Nephron progenitor cell (in vitro differentiated cells): ENCODE measurements around the gene SCIN.
"Not testable (repeated sequence)": the region's sequence is repeated elsewhere in the genome, so short reads cannot be mapped to it uniquely, and the experiment has no call there.

Source experiments
- DNase-seq: peaks from one replicate; pipeline ENCODE4 v3.0.0; 2021
- H3K27ac Mint-ChIP-seq: 2 replicates; pipeline ENCODE4 v1.8.0; 2021; ENCODE audit warnings: mild to moderate bottlenecking, moderate library complexity, mixed read lengths
- H3K27me3 Mint-ChIP-seq: 2 replicates; pipeline ENCODE4 v1.8.0; 2021; ENCODE audit warnings: mild to moderate bottlenecking, low read depth, mixed read lengths; ENCODE audit not compliant: poor library complexity
- H3K36me3 Mint-ChIP-seq: 2 replicates; pipeline ENCODE4 v1.8.0; 2021; ENCODE audit warnings: low read depth, mixed read lengths
- H3K4me1 Mint-ChIP-seq: 2 replicates; pipeline ENCODE4 v1.8.0; 2021; ENCODE audit warnings: mixed read lengths
- H3K4me3 Mint-ChIP-seq: 2 replicates; pipeline ENCODE4 v1.8.0; 2021; ENCODE audit warnings: mild to moderate bottlenecking, moderate library complexity, mixed read lengths
- H3K9me3 Mint-ChIP-seq: 2 replicates; pipeline ENCODE4 v1.8.0; 2021; ENCODE audit warnings: mild to moderate bottlenecking, moderate library complexity, mixed read lengths
- CTCF ChIP-seq: fragments of 200-600 bp; sonication (generic); IDR thresholded peaks from 2 replicates; pipeline ENCODE4 v1.5.0; 2021; ENCODE audit warnings: antibody characterized with exemption

Gene SCIN

DNA sequence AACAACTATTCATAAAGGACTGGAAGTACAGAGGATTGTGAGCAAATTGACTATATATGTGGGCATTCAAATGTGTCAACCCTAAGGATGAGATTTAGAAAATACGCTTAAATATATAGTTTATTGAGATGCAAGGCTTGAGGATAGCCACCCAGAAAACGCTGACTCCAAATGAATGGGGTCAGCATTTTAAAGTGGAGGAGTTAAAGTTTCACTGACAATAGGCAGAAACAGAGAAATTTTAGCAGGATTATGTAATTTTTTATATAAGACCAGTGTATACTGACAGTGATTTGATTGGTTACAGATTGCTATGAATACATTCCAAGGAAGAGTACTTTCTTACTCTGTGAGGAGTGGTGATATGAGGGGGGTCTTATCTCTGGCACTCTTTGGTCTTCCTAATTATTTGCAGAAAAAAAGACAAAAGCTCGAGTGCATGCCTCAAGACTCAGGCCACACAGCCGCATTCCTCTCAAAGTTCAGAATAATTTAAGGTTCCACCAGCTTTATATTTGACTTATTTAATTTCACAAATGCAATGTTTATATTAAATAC is 78.3 kb downstream of the SCIN start:
- no peaks in the 10 kb centered on the region for H3K4me1 Mint-ChIP-seq
- H3K9me3 Mint-ChIP-seq: no peaks in the 10 kb centered on the region
- TF ChIP-seq CTCF: no peak
- no peaks in the 10 kb centered on the region for H3K27me3 Mint-ChIP-seq
- no peak overlapping the region for H3K27ac Mint-ChIP-seq
- no peak overlapping the region for H3K4me3 Mint-ChIP-seq
- DNase-seq: no peak
- H3K36me3 Mint-ChIP-seq: no peaks in the 10 kb centered on the region

DNA sequence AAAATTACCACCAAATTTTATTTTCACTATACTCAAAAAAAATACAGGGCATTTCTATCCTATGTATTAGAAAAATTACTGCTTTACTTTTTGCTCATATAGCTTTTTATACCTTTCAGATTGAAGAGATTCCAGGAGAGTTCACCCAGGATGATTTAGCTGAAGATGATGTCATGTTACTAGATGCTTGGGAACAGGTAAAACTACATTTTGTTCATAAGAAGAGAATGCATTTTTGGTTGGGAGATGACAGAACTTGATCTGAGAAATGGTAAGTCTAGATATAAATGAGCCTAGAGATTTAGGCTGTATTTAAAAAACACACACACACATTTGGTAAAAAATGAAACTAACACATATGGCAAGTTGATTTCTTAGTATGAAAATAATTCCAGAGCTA is 78.8 kb downstream of the SCIN start:
- H3K9me3 Mint-ChIP-seq: no peaks in the 10 kb centered on the region
- H3K27ac Mint-ChIP-seq: no peak overlapping the region
- no peak for TF ChIP-seq CTCF
- DNase-seq: no peak
- H3K4me3 Mint-ChIP-seq: no peak overlapping the region
- no peaks in the 10 kb centered on the region for H3K36me3 Mint-ChIP-seq
- H3K4me1 Mint-ChIP-seq: no peaks in the 10 kb centered on the region
- H3K27me3 Mint-ChIP-seq: no peaks in the 10 kb centered on the region

DNA sequence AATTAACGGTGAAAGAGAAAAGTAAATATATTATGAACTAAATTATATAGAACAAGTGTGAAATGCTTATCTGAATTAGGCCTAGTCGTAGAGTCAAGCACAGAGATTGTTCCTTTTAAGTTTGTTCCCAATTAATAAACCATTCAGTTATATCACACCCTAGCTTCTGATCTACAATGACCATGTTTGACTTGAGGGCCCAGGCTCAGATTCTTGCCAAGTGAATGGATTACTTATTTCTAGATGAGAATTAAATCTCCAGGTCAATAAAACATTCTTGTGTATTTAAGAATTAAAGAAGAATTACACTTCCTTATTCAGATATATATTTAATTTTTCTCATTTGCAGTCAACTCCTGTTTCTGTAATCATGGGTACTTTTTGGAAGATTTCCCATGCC is 79.6 kb downstream of the SCIN start:
- Mint-ChIP-seq H3K36me3 (no peaks in the 10 kb centered on the region), H3K27ac (no peak overlapping the region), H3K4me1 (no peaks in the 10 kb centered on the region)

DNA sequence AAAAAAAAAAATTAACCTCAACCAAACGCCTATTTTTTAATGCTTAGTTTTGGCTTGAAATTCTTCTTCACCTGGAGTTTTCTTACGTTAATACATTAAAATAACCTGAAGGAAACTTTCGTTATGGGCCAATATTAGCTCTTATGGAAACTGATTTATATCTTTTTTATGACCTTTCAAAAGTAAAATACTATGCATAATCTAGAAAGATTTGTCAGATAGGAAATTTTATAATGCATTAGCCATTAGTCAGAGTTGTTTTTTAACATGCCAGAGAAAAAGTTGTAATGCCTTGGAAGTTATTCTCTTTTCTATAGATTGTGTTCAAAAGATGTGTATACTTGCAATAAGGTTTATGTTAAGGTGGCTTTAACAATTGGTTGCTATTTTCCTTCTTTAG is 82.6 kb downstream of the SCIN start:
- no peaks in the 10 kb centered on the region for H3K9me3 Mint-ChIP-seq
- no peak for TF ChIP-seq CTCF

More for the DNA sequence above, 79.6 kb downstream of the SCIN start:
- Mint-ChIP-seq H3K9me3 (no peaks in the 10 kb centered on the region), H3K4me3 (no peak overlapping the region), H3K27me3 (no peaks in the 10 kb centered on the region)
- DNase-seq: no peak
- no peak for TF ChIP-seq CTCF

DNA sequence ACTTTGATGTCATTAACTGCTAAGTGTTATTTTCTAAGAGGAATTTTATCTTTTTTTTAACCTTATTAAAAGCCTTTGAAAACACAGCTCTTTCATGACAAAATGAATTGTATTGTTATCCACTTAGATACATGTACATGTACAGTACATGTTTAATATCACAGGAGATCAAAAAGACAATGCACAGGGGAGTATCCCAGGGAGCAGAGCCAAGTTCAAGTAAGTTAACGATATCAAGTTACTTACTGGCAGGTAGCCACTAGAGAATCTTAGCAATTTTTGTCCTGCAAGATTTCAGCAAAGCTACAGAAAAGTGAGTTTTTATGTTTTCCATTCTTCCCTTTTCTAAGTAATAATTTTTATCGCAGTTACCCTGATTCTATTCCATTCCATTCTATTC is 83.0 kb downstream of the SCIN start:
- Mint-ChIP-seq H3K9me3 (no peaks in the 10 kb centered on the region), H3K27me3 (peaks cover 4% of the 10 kb centered on the region), H3K36me3 (no peaks in the 10 kb centered on the region), H3K4me3 (no peak overlapping the region), H3K4me1 (no peaks in the 10 kb centered on the region), H3K27ac (no peak overlapping the region)
- no peak for DNase-seq
- TF ChIP-seq CTCF: no peak

More for the DNA sequence above, 82.6 kb downstream of the SCIN start:
- peaks cover 4% of the 10 kb centered on the region for H3K27me3 Mint-ChIP-seq
- no peak overlapping the region for H3K27ac Mint-ChIP-seq
- no peaks in the 10 kb centered on the region for H3K36me3 Mint-ChIP-seq
- DNase-seq: no peak
- no peak overlapping the region for H3K4me3 Mint-ChIP-seq
- no peaks in the 10 kb centered on the region for H3K4me1 Mint-ChIP-seq

- Mint-ChIP-seq H3K4me3 (no peak overlapping the region), H3K27ac (no peak overlapping the region), H3K36me3 (no peaks in the 10 kb centered on the region), H3K9me3 (peaks cover 5% of the 10 kb centered on the region), H3K27me3 (peaks cover 4% of the 10 kb centered on the region), H3K4me1 (no peaks in the 10 kb centered on the region)
- no peak for TF ChIP-seq CTCF
- no peak for DNase-seq
Observed at GRCh38 chr7:12655161-12655560, 84.6 kb downstream of the SCIN start.

DNA sequence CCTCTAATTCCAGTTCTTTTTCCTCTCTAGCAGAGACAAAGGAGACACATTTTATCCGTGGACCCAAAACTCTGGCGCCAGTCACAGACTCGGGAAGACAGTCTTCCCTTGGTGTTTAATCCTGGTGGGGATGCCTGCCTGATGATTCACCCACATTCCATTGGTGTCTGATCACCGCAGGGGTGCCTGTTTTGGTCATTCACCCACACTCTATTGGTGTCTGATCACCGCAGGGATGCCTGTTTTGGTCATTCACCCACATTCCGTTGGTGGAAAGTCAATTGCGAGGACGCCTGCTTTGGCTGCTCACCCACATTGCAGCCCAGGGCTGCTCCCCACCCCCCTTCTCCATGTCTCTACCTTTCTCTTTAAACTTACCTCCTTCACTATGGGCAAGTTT is 89.9 kb downstream of the SCIN start:
- H3K27me3 Mint-ChIP-seq, H3K27ac Mint-ChIP-seq, DNase-seq, H3K4me1 Mint-ChIP-seq, H3K36me3 Mint-ChIP-seq, H3K4me3 Mint-ChIP-seq, H3K9me3 Mint-ChIP-seq: not testable (repeated sequence)

GRCh38 chr7:12660986-12661385 is 90.5 kb downstream of the SCIN start:
- H3K27me3 Mint-ChIP-seq, H3K9me3 Mint-ChIP-seq, H3K4me3 Mint-ChIP-seq, H3K4me1 Mint-ChIP-seq, H3K27ac Mint-ChIP-seq, H3K36me3 Mint-ChIP-seq, DNase-seq: not testable (repeated sequence)
